Neural cell (in vitro differentiated cells): ENCODE measurements around the gene SCGB1C2. TPM values are rescaled to one million over a fixed set of nuclear protein-coding genes. Genes with fewer than 3 reads are reported as not detected.
"Not testable (repeated sequence)": the region's sequence is repeated elsewhere in the genome, so short reads cannot be mapped to it uniquely, and the experiment has no call there.

Source experiments
- H2AFZ ChIP-seq: fragments of 200-600, 300-800 bp; sonication (generic), shearing (Covaris generic); 2 replicates; pipeline ENCODE4 v1.6.0; 2014; ENCODE audit warnings: low read depth, mild to moderate bottlenecking, antibody characterized with exemption, low read length, moderate library complexity
- H3F3A ChIP-seq: fragments of 200-600 bp; shearing (Covaris generic); 2 replicates; pipeline ENCODE4 v1.6.1; 2016; ENCODE audit warnings: mild to moderate bottlenecking, moderate library complexity, mixed read lengths, antibody characterized with exemption, low read length; ENCODE audit not compliant: insufficient read depth, poor library complexity, severe bottlenecking
- H3K27ac ChIP-seq: fragments of 200-600, 300-800 bp; sonication (generic), shearing (Covaris generic); 2 replicates; pipeline ENCODE4 v1.5.1; 2014; ENCODE audit warnings: mild to moderate bottlenecking, low read length, moderate library complexity
- H3K27me3 ChIP-seq: fragments of 300-800, 200-600 bp; sonication (generic), shearing (Covaris generic); 2 replicates; pipeline ENCODE4 v1.6.0; 2014; ENCODE audit warnings: mild to moderate bottlenecking, low read depth, low read length, moderate library complexity; ENCODE audit not compliant: insufficient read depth
- H3K36me3 ChIP-seq: fragments of 300-800, 200-600 bp; sonication (generic), shearing (Covaris generic); 2 replicates; pipeline ENCODE4 v1.5.1; 2014; ENCODE audit warnings: mild to moderate bottlenecking, antibody characterized with exemption, low read length, moderate library complexity; ENCODE audit not compliant: insufficient read depth
- H3K4me2 ChIP-seq: fragments of 300-800, 200-600 bp; sonication (generic), shearing (Covaris generic); 2 replicates; pipeline ENCODE4 v1.6.0; 2014; ENCODE audit warnings: mild to moderate bottlenecking, low read length
- H3K4me3 ChIP-seq: fragments of 300-800, 200-600 bp; sonication (generic), shearing (Covaris generic); 2 replicates; pipeline ENCODE4 v1.5.1; 2014; ENCODE audit warnings: mild to moderate bottlenecking, low read length, moderate library complexity
- H3K79me2 ChIP-seq: fragments of 200-600 bp; shearing (Covaris generic); replicated peaks from 2 replicates; pipeline ENCODE4 v1.6.0; 2014; ENCODE audit warnings: mild to moderate bottlenecking, low read length, moderate library complexity; ENCODE audit not compliant: insufficient read depth
- H3K9ac ChIP-seq: fragments of 300-800, 200-600 bp; sonication (generic), shearing (Covaris generic); 2 replicates; pipeline ENCODE4 v1.6.1; 2016; ENCODE audit warnings: mild to moderate bottlenecking, low read length, mixed read lengths
- H3K9me2 ChIP-seq: fragments of 200-600 bp; shearing (Covaris generic); 2 replicates; pipeline ENCODE4 v1.6.1; 2016; ENCODE audit warnings: mild to moderate bottlenecking, low read length, mixed read lengths; ENCODE audit not compliant: insufficient read depth
- H3K9me3 ChIP-seq: fragments of 200-600, 300-800 bp; sonication (generic), shearing (Covaris generic); 2 replicates; pipeline ENCODE4 v1.6.1; 2016; ENCODE audit warnings: mild to moderate bottlenecking, mixed run types, low read length, moderate library complexity, mixed read lengths
- H4K20me1 ChIP-seq: fragments of 200-600 bp; shearing (Covaris generic); 2 replicates; pipeline ENCODE4 v1.6.1; 2016; ENCODE audit warnings: mild to moderate bottlenecking, mixed run types; ENCODE audit not compliant: insufficient read depth
- CTCF ChIP-seq: fragments of 450-650 bp; IDR thresholded peaks from 2 replicates; pipeline ENCODE4 v1.5.1; 2014; ENCODE audit warnings: antibody characterized with exemption, mild to moderate bottlenecking, moderate library complexity; ENCODE audit not compliant: poor library complexity, severe bottlenecking
- SMC3 ChIP-seq: fragments of 450-650 bp; conservative IDR thresholded peaks from 2 replicates; pipeline ENCODE4 v1.6.1; 2014; ENCODE audit warnings: antibody characterized with exemption, mild to moderate bottlenecking, moderate library complexity; ENCODE audit not compliant: poor library complexity
- polyA minus RNA-seq: library from RNA; depleted of rRNA, polyadenylated mRNA; stranded (reverse); fragments of >200 nt; gene quantifications from 2 replicates; pipeline ENCODE4 v1.2.3, GENCODE V29; 2014
- polyA plus RNA-seq: library from polyadenylated mRNA; depleted of rRNA; stranded (reverse); fragments of >200 nt; gene quantifications from 2 replicates; pipeline ENCODE4 v1.2.3, GENCODE V29; 2014

SCGB1C2 gene
- not detected in 2 replicates for polyA plus RNA-seq
- polyA minus RNA-seq, result not detected in 2 replicates

GRCh38 chr17:137166-137807 is at the start of gene SCGB1C2:
TSS of gene SCGB1C2 (plus strand) at chr17:137569. CDS start at chr17:137591, 22 bp downstream.
- not testable (repeated sequence) for H3K4me2 ChIP-seq, H4K20me1 ChIP-seq, H3K79me2 ChIP-seq, H3K9me2 ChIP-seq, H3K9me3 ChIP-seq, H2AFZ ChIP-seq, H3F3A ChIP-seq, H3K4me3 ChIP-seq, H3K27ac ChIP-seq, H3K9ac ChIP-seq, H3K36me3 ChIP-seq, H3K27me3 ChIP-seq

DNA sequence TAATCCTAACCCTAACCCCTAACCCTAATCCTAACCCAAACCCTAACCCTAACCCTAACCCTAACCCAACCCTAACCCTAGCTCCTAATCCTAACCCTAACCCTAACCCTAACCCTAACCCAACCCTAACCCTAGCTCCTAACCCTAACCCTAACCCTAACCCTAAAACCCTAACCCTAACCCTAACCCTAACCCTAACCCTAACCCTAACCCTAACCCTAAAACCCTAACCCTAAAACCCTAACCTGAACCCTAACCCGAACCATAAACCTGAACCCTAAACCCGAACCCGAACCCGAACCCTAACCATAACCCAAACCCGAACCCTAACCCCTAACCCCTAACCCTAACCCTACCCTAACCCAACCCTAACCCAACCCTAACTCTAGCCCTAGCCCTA is 24.3 kb upstream of the SCGB1C2 start:
- H3K4me2 ChIP-seq, H3K9me3 ChIP-seq, H3K9me2 ChIP-seq, H3K27me3 ChIP-seq, H3K9ac ChIP-seq, H3K79me2 ChIP-seq, H2AFZ ChIP-seq, H3F3A ChIP-seq, H3K36me3 ChIP-seq, H3K4me3 ChIP-seq, H3K27ac ChIP-seq, H4K20me1 ChIP-seq: not testable (repeated sequence)

DNA sequence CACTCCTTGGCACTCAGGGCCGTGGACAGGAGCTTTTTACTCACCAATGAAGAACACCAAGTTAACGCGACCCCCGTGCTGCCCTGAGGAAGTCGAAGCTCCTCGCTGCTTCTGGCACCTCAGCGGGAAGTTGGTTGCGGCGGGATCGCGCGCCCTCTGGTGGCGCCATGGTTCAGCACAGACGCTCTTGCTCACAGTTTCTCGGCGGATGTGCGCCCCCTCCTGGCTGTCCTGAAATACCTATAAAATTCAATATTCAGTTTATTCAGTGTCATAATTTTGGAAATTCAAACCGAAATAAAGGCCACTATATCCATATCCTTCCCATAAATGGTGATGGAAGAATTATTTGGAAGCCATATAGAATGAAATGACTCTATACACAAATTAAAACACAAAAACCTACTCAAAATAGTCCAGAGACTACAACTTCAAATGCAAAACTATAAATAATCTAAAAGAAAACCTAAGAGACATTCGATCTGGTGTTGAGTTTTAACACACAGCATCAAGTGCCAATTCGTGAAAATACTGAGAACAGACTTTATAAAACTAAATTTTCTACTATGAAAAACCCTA is 18.9 kb upstream of the SCGB1C2 start:
- peak; percentile 57 for TF ChIP-seq CTCF
- peak; percentile 32 for TF ChIP-seq SMC3
- H3K27me3 ChIP-seq, H4K20me1 ChIP-seq, H3K9ac ChIP-seq, H3K79me2 ChIP-seq, H3K4me3 ChIP-seq, H3K27ac ChIP-seq, H3K9me2 ChIP-seq, H2AFZ ChIP-seq, H3K4me2 ChIP-seq, H3F3A ChIP-seq, H3K36me3 ChIP-seq, H3K9me3 ChIP-seq: not testable (repeated sequence)

- H3K4me3 ChIP-seq, H3K27ac ChIP-seq, H3K79me2 ChIP-seq: not testable (repeated sequence)
Measured at GRCh38 chr17:133932-134331, 3.4 kb upstream of the SCGB1C2 start.

GRCh38 chr17:134332-134785 is 3.0 kb upstream of the SCGB1C2 start:
- not testable (repeated sequence) for H2AFZ ChIP-seq, H3K4me2 ChIP-seq, H3K79me2 ChIP-seq, H3K9ac ChIP-seq, H3K4me3 ChIP-seq, H3K27ac ChIP-seq, H3K27me3 ChIP-seq, H3K9me3 ChIP-seq, H4K20me1 ChIP-seq, H3K9me2 ChIP-seq, H3F3A ChIP-seq, H3K36me3 ChIP-seq

More at GRCh38 chr17:133932-134331, 3.4 kb upstream of the SCGB1C2 start:
- H3K9me3 ChIP-seq, H4K20me1 ChIP-seq, H3K36me3 ChIP-seq, H3K9me2 ChIP-seq, H3K4me2 ChIP-seq, H2AFZ ChIP-seq, H3K27me3 ChIP-seq, H3F3A ChIP-seq, H3K9ac ChIP-seq: not testable (repeated sequence)

- H3K36me3 ChIP-seq, H3K9me3 ChIP-seq, H3K4me2 ChIP-seq, H2AFZ ChIP-seq, H4K20me1 ChIP-seq, H3K9me2 ChIP-seq, H3K27ac ChIP-seq, H3K4me3 ChIP-seq, H3K9ac ChIP-seq, H3F3A ChIP-seq, H3K79me2 ChIP-seq, H3K27me3 ChIP-seq: not testable (repeated sequence)
Measured at GRCh38 chr17:135022-135421, 2.3 kb upstream of the SCGB1C2 start.

GRCh38 chr17:135895-136294 is 1.5 kb upstream of the SCGB1C2 start:
- not testable (repeated sequence) for H3K36me3 ChIP-seq, H2AFZ ChIP-seq, H3K9ac ChIP-seq, H3K9me3 ChIP-seq, H4K20me1 ChIP-seq, H3K27ac ChIP-seq, H3K4me2 ChIP-seq, H3F3A ChIP-seq, H3K9me2 ChIP-seq, H3K4me3 ChIP-seq, H3K27me3 ChIP-seq, H3K79me2 ChIP-seq
